HepG2 (cell line): ENCODE results near the gene SHLD1. TPM values are rescaled to one million over a fixed set of nuclear protein-coding genes. Genes with fewer than 3 reads are reported as not detected.

Experiments
- DR1 ChIP-seq: sonication (generic); formaldehyde crosslinking; IDR thresholded peaks from 2 replicates; pipeline ENCODE4 v1.8.0; 2021; ENCODE audit warnings: mild to moderate bottlenecking, missing genetic modification reagents, inconsistent platforms
- ELF1 ChIP-seq: sonication (generic); formaldehyde crosslinking; IDR thresholded peaks from 2 replicates; pipeline ENCODE4 v1.4.0; 2020; ENCODE audit warnings: missing genetic modification reagents
- ELF3 ChIP-seq: IDR thresholded peaks from 2 replicates; pipeline ENCODE4 v1.6.1; 2016; ENCODE audit warnings: missing genetic modification reagents, missing compliant biosample characterization
- GTF3A ChIP-seq: sonication (generic); formaldehyde crosslinking; conservative IDR thresholded peaks from 2 replicates; pipeline ENCODE4 v1.4.0; 2020; ENCODE audit warnings: mild to moderate bottlenecking, missing genetic modification reagents
- IRX3 ChIP-seq: sonication (generic); formaldehyde crosslinking; IDR thresholded peaks from 2 replicates; pipeline ENCODE4 v1.8.1; 2023; ENCODE audit warnings: mild to moderate bottlenecking, low read depth, missing genetic modification reagents, borderline replicate concordance
- KLF16 ChIP-seq, 2 experiments: sonication (generic) in 1 of 2; formaldehyde crosslinking in 1 of 2; IDR thresholded peaks; 2 replicates each; pipeline versions ENCODE4 v1.6.1 to v1.8.0; 2016 to 2023; ENCODE audit warnings: missing genetic modification reagents in 2 of 2, missing compliant biosample characterization in 1 of 2
- MTA3 ChIP-seq: sonication (generic); formaldehyde crosslinking; IDR thresholded peaks from 2 replicates; pipeline ENCODE4 v1.4.0; 2020; ENCODE audit warnings: missing genetic modification reagents
- MYC ChIP-seq: sonication (generic); formaldehyde crosslinking; IDR thresholded peaks from 2 replicates; pipeline ENCODE4 v1.9.0; 2021; ENCODE audit warnings: missing genetic modification reagents, borderline replicate concordance
- SMC3 ChIP-seq: IDR thresholded peaks from 2 replicates; pipeline ENCODE4 v1.6.1; 2011; ENCODE audit warnings: low read length, improper control_type of control experiment
- SNRNP70 ChIP-seq: fragments of 200-400 bp; formaldehyde crosslinking; IDR thresholded peaks from 2 replicates; pipeline ENCODE4 v1.6.1; 2017; ENCODE audit warnings: mild to moderate bottlenecking, low read depth, low read length, moderate library complexity
- ZBTB7A ChIP-seq: sonication (generic); formaldehyde crosslinking; IDR thresholded peaks from 2 replicates; pipeline ENCODE4 v1.8.0; 2022; ENCODE audit warnings: mild to moderate bottlenecking, missing genetic modification reagents
- ZFP36 ChIP-seq: fragments of 150-350 bp; IDR thresholded peaks from 2 replicates; pipeline ENCODE4 v1.6.1; 2018; ENCODE audit warnings: borderline replicate concordance, low read length, low read depth; ENCODE audit not compliant: partially characterized antibody
- polyA plus RNA-seq, 8 experiments: library from polyadenylated mRNA; depleted of rRNA in 3 of 8; stranded (reverse) in 7 of 8; unstranded in 1 of 8; fragments of >200 nt; fragmentation: Illumina TruSeq in 4 of 8; extraction: Trizol in 4 of 8; gene quantifications; 2 replicates each; pipeline versions ENCODE4 v1.2.1 to v1.2.3, GENCODE V29; 2011 to 2016; ENCODE audit warnings: low read depth in 4 of 8, missing spikeins in 1 of 8, mixed read lengths in 1 of 8; ENCODE audit not compliant: insufficient read depth in 1 of 8
- total RNA-seq, 5 experiments: library from RNA; depleted of rRNA; stranded (reverse); fragments of >200 nt; fragmentation: Illumina TruSeq; extraction: Trizol; gene quantifications; 2 replicates each; pipeline ENCODE4 v1.2.3, GENCODE V29; 2016; ENCODE audit warnings: low read depth in 1 of 5
- TF ChIP-seq, protein P1 (sequence below): sonication (generic); formaldehyde crosslinking; IDR thresholded peaks from 2 replicates; pipeline ENCODE4 v1.9.0; 2022; ENCODE audit warnings: missing genetic modification reagents, mild to moderate bottlenecking, borderline replicate concordance
- TF ChIP-seq, protein P2 (sequence below): sonication (generic); formaldehyde crosslinking; IDR thresholded peaks from 2 replicates; pipeline ENCODE4 v1.5.1; 2020; ENCODE audit warnings: missing genetic modification reagents, mild to moderate bottlenecking, borderline replicate concordance
- TF ChIP-seq, protein P3 (sequence below): sonication (generic); formaldehyde crosslinking; IDR thresholded peaks from 2 replicates; pipeline ENCODE4 v1.5.0; 2020; ENCODE audit warnings: mild to moderate bottlenecking, missing genetic modification reagents, borderline replicate concordance
- TF ChIP-seq, protein P4 (sequence below): sonication (generic); formaldehyde crosslinking; IDR thresholded peaks from 2 replicates; pipeline ENCODE4 v1.4.0; 2020; ENCODE audit warnings: mild to moderate bottlenecking, missing genetic modification reagents

Gene SHLD1
- total and polyA plus RNA-seq, 2 of the 13 experiments (the other 11 are each of a cell fraction or from before 2014, with no cell fraction given), result 8.9 to 10.0 TPM

DNA sequence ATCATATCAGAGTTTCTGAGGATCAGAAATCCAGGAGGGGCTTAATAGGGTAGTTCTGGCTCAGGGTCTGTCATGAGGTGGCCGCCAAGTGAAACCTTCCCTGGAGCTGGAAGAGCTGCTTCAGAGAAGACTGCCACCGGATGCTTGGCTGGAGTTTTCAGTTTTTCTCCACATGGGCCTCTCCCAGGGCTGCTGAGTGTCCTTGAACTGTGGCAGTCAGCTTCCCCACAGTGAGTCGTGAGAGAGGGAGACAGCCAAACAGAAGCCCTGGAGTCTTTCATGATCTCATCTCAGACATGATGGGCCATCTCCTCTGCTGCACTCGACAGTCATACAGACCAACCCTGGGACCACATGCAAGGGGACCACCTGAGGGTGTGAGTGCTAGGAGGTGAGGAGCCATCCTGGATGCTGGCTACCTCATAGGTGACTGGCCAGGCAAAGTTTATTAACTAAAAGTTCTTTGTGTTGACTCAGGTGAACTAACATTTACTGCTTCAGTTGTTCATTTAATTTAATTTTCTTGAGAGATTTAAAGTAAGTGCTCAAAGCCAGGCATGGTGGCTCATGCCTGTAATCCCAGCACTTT is 71.5 kb downstream of the SHLD1 start (continued):
- TF ChIP-seq, protein P1, sequence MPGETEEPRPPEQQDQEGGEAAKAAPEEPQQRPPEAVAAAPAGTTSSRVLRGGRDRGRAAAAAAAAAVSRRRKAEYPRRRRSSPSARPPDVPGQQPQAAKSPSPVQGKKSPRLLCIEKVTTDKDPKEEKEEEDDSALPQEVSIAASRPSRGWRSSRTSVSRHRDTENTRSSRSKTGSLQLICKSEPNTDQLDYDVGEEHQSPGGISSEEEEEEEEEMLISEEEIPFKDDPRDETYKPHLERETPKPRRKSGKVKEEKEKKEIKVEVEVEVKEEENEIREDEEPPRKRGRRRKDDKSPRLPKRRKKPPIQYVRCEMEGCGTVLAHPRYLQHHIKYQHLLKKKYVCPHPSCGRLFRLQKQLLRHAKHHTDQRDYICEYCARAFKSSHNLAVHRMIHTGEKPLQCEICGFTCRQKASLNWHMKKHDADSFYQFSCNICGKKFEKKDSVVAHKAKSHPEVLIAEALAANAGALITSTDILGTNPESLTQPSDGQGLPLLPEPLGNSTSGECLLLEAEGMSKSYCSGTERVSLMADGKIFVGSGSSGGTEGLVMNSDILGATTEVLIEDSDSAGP (CRISPR knock-in tag), result no peak; the same call in none of the 2 replicates
- TF ChIP-seq ZBTB7A (CRISPR knock-in tag), result 0 out of 2 replicates have a peak, but pooled peaks have one; percentile 47
- TF ChIP-seq ZFP36, result no peak
- TF ChIP-seq, protein P2, sequence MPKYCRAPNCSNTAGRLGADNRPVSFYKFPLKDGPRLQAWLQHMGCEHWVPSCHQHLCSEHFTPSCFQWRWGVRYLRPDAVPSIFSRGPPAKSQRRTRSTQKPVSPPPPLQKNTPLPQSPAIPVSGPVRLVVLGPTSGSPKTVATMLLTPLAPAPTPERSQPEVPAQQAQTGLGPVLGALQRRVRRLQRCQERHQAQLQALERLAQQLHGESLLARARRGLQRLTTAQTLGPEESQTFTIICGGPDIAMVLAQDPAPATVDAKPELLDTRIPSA (CRISPR knock-in tag), result no peak
- no peak for TF ChIP-seq SNRNP70
- TF ChIP-seq ELF1 (CRISPR knock-in tag), result peak; percentile 32; the same call in 1 of the 2 replicates
- TF ChIP-seq DR1 (CRISPR knock-in tag), result no peak; the same call in 1 of the 2 replicates
- peak in 1 of 2 experiments; percentile 61; a peak in 1 of 4 replicates for TF ChIP-seq KLF16 (CRISPR knock-in tag; IDR thresholded peaks at IDR 0.05)
- 0 out of 2 replicates have a peak, but pooled peaks have one; percentile 49 for TF ChIP-seq ELF3 (CRISPR knock-in tag)
- peak; percentile 77 for TF ChIP-seq MYC (CRISPR knock-in tag)
- no peak for TF ChIP-seq IRX3 (CRISPR knock-in tag)
- TF ChIP-seq, protein P3, sequence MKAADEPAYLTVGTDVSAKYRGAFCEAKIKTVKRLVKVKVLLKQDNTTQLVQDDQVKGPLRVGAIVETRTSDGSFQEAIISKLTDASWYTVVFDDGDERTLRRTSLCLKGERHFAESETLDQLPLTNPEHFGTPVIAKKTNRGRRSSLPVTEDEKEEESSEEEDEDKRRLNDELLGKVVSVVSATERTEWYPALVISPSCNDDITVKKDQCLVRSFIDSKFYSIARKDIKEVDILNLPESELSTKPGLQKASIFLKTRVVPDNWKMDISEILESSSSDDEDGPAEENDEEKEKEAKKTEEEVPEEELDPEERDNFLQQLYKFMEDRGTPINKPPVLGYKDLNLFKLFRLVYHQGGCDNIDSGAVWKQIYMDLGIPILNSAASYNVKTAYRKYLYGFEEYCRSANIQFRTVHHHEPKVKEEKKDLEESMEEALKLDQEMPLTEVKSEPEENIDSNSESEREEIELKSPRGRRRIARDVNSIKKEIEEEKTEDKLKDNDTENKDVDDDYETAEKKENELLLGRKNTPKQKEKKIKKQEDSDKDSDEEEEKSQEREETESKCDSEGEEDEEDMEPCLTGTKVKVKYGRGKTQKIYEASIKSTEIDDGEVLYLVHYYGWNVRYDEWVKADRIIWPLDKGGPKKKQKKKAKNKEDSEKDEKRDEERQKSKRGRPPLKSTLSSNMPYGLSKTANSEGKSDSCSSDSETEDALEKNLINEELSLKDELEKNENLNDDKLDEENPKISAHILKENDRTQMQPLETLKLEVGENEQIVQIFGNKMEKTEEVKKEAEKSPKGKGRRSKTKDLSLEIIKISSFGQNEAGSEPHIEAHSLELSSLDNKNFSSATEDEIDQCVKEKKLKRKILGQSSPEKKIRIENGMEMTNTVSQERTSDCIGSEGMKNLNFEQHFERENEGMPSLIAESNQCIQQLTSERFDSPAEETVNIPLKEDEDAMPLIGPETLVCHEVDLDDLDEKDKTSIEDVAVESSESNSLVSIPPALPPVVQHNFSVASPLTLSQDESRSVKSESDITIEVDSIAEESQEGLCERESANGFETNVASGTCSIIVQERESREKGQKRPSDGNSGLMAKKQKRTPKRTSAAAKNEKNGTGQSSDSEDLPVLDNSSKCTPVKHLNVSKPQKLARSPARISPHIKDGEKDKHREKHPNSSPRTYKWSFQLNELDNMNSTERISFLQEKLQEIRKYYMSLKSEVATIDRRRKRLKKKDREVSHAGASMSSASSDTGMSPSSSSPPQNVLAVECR, result peak; percentile 66; the same call in 1 of the 2 replicates
- TF ChIP-seq GTF3A, result no peak
- TF ChIP-seq, protein P4, sequence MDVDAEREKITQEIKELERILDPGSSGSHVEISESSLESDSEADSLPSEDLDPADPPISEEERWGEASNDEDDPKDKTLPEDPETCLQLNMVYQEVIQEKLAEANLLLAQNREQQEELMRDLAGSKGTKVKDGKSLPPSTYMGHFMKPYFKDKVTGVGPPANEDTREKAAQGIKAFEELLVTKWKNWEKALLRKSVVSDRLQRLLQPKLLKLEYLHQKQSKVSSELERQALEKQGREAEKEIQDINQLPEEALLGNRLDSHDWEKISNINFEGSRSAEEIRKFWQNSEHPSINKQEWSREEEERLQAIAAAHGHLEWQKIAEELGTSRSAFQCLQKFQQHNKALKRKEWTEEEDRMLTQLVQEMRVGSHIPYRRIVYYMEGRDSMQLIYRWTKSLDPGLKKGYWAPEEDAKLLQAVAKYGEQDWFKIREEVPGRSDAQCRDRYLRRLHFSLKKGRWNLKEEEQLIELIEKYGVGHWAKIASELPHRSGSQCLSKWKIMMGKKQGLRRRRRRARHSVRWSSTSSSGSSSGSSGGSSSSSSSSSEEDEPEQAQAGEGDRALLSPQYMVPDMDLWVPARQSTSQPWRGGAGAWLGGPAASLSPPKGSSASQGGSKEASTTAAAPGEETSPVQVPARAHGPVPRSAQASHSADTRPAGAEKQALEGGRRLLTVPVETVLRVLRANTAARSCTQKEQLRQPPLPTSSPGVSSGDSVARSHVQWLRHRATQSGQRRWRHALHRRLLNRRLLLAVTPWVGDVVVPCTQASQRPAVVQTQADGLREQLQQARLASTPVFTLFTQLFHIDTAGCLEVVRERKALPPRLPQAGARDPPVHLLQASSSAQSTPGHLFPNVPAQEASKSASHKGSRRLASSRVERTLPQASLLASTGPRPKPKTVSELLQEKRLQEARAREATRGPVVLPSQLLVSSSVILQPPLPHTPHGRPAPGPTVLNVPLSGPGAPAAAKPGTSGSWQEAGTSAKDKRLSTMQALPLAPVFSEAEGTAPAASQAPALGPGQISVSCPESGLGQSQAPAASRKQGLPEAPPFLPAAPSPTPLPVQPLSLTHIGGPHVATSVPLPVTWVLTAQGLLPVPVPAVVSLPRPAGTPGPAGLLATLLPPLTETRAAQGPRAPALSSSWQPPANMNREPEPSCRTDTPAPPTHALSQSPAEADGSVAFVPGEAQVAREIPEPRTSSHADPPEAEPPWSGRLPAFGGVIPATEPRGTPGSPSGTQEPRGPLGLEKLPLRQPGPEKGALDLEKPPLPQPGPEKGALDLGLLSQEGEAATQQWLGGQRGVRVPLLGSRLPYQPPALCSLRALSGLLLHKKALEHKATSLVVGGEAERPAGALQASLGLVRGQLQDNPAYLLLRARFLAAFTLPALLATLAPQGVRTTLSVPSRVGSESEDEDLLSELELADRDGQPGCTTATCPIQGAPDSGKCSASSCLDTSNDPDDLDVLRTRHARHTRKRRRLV, result no peak
- TF ChIP-seq SMC3, result no peak
- no peak for TF ChIP-seq MTA3 (CRISPR knock-in tag)
